GM23338 (cell line): ENCODE data around the gene TST. TPM values are rescaled to one million over a fixed set of nuclear protein-coding genes. Genes with fewer than 3 reads are reported as not detected.

Experiments
- ATAC-seq: fragments of 200-7000 bp; cut with Tn5 transposase; 3 replicates; pipeline ENCODE4 v1.9.1; 2020
- DNase-seq: peaks from one replicate; pipeline ENCODE4 v3.0.0-alpha.2; 2015; ENCODE audit warnings: low spot score
- H2AFZ ChIP-seq: fragments of 200-600 bp; sonication (generic); 2 replicates; pipeline ENCODE4 v1.8.0; 2016; ENCODE audit warnings: antibody characterized with exemption, mild to moderate bottlenecking, moderate library complexity
- H3F3A ChIP-seq: fragments of 200-600 bp; sonication (generic); replicated peaks from 2 replicates; pipeline ENCODE4 v1.8.0; 2017; ENCODE audit warnings: antibody characterized with exemption, mixed run types, low read depth
- H3K27ac ChIP-seq: fragments of 200-600 bp; sonication (generic); 2 replicates; pipeline ENCODE4 v1.6.1; 2016; ENCODE audit warnings: low read depth
- H3K27me3 ChIP-seq: fragments of 200-600 bp; sonication (generic); 2 replicates; pipeline ENCODE4 v1.8.0; 2016; ENCODE audit warnings: mild to moderate bottlenecking, mixed run types, moderate library complexity; ENCODE audit not compliant: insufficient read depth
- H3K36me3 ChIP-seq: fragments of 200-600 bp; sonication (generic); 2 replicates; pipeline ENCODE4 v1.8.0; 2016; ENCODE audit warnings: mild to moderate bottlenecking; ENCODE audit not compliant: insufficient read depth
- H3K4me1 ChIP-seq: fragments of 200-600 bp; sonication (generic); 2 replicates; pipeline ENCODE4 v1.8.0; 2016; ENCODE audit warnings: mild to moderate bottlenecking, moderate library complexity; ENCODE audit not compliant: insufficient read depth
- H3K4me2 ChIP-seq: fragments of 200-600 bp; sonication (generic); 2 replicates; pipeline ENCODE4 v1.7.1; 2017; ENCODE audit warnings: mixed run types
- H3K4me3 ChIP-seq: fragments of 200-600 bp; sonication (generic); 2 replicates; pipeline ENCODE4 v1.6.1; 2016; ENCODE audit warnings: mixed run types
- H3K79me2 ChIP-seq: fragments of 200-600 bp; sonication (generic); replicated peaks from 2 replicates; pipeline ENCODE4 v1.8.0; 2017; ENCODE audit warnings: mild to moderate bottlenecking; ENCODE audit not compliant: insufficient read depth
- H3K9me2 ChIP-seq: fragments of 200-600 bp; sonication (generic); 2 replicates; pipeline ENCODE4 v1.8.0; 2017; ENCODE audit not compliant: insufficient read depth
- H4K20me1 ChIP-seq: fragments of 200-600 bp; sonication (generic); replicated peaks from 2 replicates; pipeline ENCODE4 v1.8.0; 2017; ENCODE audit warnings: mild to moderate bottlenecking; ENCODE audit not compliant: insufficient read depth
- H3K27ac Mint-ChIP-seq: 2 replicates; pipeline ENCODE4 v1.8.0; 2020; ENCODE audit warnings: inconsistent platforms, mild to moderate bottlenecking, moderate library complexity, mixed read lengths
- H3K27me3 Mint-ChIP-seq: 3 replicates; pipeline ENCODE4 v1.8.0; 2022; ENCODE audit warnings: low read depth, mild to moderate bottlenecking, moderate library complexity, mixed read lengths, inconsistent platforms; ENCODE audit not compliant: insufficient read depth, poor library complexity
- H3K36me3 Mint-ChIP-seq: 3 replicates; pipeline ENCODE4 v1.8.0; 2021; ENCODE audit warnings: low read depth, mild to moderate bottlenecking, inconsistent platforms, moderate library complexity, mixed read lengths
- H3K4me1 Mint-ChIP-seq: 3 replicates; pipeline ENCODE4 v1.8.0; 2020; ENCODE audit warnings: mild to moderate bottlenecking, inconsistent platforms, mixed read lengths
- H3K4me3 Mint-ChIP-seq: 3 replicates; pipeline ENCODE4 v1.8.0; 2021; ENCODE audit warnings: moderate library complexity, mild to moderate bottlenecking, inconsistent platforms, mixed read lengths
- H3K9me3 Mint-ChIP-seq: 3 replicates; pipeline ENCODE4 v1.8.0; 2020; ENCODE audit warnings: moderate library complexity, mild to moderate bottlenecking, inconsistent platforms, mixed read lengths
- CREB1 ChIP-seq: fragments of 250-450 bp; sonication (Bioruptor Pico); IDR thresholded peaks from 2 replicates; pipeline ENCODE4 v1.5.0; 2020; ENCODE audit warnings: low read depth, mild to moderate bottlenecking, moderate library complexity
- EZH2 ChIP-seq: fragments of 200-600 bp; sonication (generic); IDR thresholded peaks from one replicate; pipeline ENCODE4 v1.8.0; 2017; ENCODE audit warnings: antibody characterized with exemption, mild to moderate bottlenecking, low read depth; ENCODE audit not compliant: unreplicated experiment
- JUNB ChIP-seq: IDR thresholded peaks from one replicate; pipeline ENCODE4 v1.6.1; 2016; ENCODE audit warnings: antibody characterized with exemption; ENCODE audit not compliant: unreplicated experiment
- NANOG ChIP-seq: IDR thresholded peaks from 2 replicates; pipeline ENCODE4 v1.6.1; 2016; ENCODE audit warnings: antibody characterized with exemption, borderline replicate concordance
- POLR2AphosphoS5 ChIP-seq: IDR thresholded peaks from 2 replicates; pipeline ENCODE4 v1.6.1; 2016; ENCODE audit warnings: antibody characterized with exemption, low read depth
- STAT1 ChIP-seq: IDR thresholded peaks from one replicate; pipeline ENCODE4 v1.6.1; 2016; ENCODE audit warnings: antibody characterized with exemption; ENCODE audit not compliant: unreplicated experiment
- ZNF114 ChIP-seq: fragments of 250-450 bp; sonication (Bioruptor Pico); IDR thresholded peaks from 2 replicates; pipeline ENCODE4 v1.5.0; 2020; ENCODE audit warnings: mild to moderate bottlenecking, moderate library complexity
- ZNF331 ChIP-seq: fragments of 250-450 bp; sonication (Bioruptor Pico); IDR thresholded peaks from 2 replicates; pipeline ENCODE4 v1.5.0; 2020; ENCODE audit warnings: low read depth, mild to moderate bottlenecking, moderate library complexity
- polyA plus RNA-seq: library from polyadenylated mRNA; unstranded; fragments of >200 nt; fragmentation: Nextera tagmentation; extraction: Ambion mirVana; gene quantifications from 2 replicates; pipeline ENCODE4 v1.2.1, GENCODE V29; 2016
- total RNA-seq: library from RNA; depleted of rRNA; stranded (reverse); fragments of >200 nt; shearing (Covaris generic); gene quantifications from 2 replicates; pipeline ENCODE4 v1.2.3, GENCODE V29; 2014
- TF ChIP-seq, protein P1 (sequence below), 2 experiments: fragments of 200-600 bp in 1 of 2; sonication (generic) in 1 of 2; conservative IDR thresholded peaks; 2 replicates each; pipeline versions ENCODE4 v1.5.1 to v1.6.1; 2016 to 2017; ENCODE audit warnings: antibody characterized with exemption in 2 of 2, low read depth in 2 of 2, mild to moderate bottlenecking in 2 of 2, moderate library complexity in 1 of 2
- TF ChIP-seq, protein P2 (sequence below): IDR thresholded peaks from one replicate; pipeline ENCODE4 v1.6.1; 2018; ENCODE audit warnings: antibody characterized with exemption; ENCODE audit not compliant: unreplicated experiment

TST gene
- total and polyA plus RNA-seq, 2 experiments from 2014 or later, result 14.6 to 32.7 TPM

DNA sequence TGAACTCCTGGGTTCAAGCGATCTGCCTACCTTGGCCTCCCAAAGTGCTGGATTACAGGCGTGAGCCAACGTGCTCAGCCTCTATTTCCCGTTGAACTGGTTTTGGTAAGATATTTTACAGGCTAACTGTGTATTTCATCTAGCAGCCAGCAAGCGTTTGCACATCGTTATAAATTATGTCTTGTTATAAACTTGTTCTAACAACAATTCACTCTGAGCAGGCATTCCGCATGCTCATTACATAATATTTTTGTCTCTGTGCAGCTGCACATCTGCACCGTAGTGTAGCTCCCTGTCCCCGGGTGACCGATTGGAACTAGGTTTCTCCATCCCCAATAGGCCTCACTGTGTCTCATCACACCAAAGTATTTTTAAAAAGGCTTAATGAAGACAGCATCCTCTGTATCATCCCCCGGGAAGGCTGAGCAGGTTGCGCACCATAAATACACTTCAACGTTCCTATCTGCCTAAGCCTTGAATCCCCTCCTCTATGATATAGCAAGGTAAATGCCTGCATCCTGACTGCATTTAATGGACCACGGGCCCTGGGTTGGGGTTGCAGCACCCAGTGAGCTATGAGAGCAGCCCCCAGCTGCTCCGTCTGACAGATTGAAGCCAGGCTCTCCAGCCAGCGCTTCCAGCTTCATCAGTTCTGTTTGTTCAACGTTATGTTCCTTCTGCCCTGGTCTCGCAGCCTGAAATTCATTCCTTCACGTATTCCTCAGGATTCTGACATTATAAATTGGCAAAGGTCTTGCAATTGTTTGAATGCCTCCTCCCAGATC lies 47.7 kb downstream of the TST start:
- H3K9me3 Mint-ChIP-seq, result no peaks in the 10 kb centered on the region; the same call in 2 of the 3 replicates
- no peak overlapping the region for H3K27ac Mint-ChIP-seq
- DNase-seq, result no peak
- no peak overlapping the region for H3K4me3 Mint-ChIP-seq
- Histone ChIP-seq H3K4me3 (no peak overlapping the region), H3K4me1 (no peaks in the 10 kb centered on the region), H3K79me2 (no peaks in the 10 kb centered on the region), H3K27ac (no peak overlapping the region), H4K20me1 (no peaks in the 10 kb centered on the region), H3K4me2 (no peak overlapping the region), H3F3A (no peaks in the 10 kb centered on the region), H3K9me2 (no peaks in the 10 kb centered on the region), H3K27me3 (no peaks in the 10 kb centered on the region), H3K36me3 (no peaks in the 10 kb centered on the region), H2AFZ (no peak overlapping the region; the same call in 1 of the 2 replicates)
- H3K36me3 Mint-ChIP-seq, result no peaks in the 10 kb centered on the region
- no peak for ATAC-seq
- H3K27me3 Mint-ChIP-seq, result peaks cover 4% of the 10 kb centered on the region
- H3K4me1 Mint-ChIP-seq, result no peaks in the 10 kb centered on the region
- TF ChIP-seq ZNF114, result no peak

DNA sequence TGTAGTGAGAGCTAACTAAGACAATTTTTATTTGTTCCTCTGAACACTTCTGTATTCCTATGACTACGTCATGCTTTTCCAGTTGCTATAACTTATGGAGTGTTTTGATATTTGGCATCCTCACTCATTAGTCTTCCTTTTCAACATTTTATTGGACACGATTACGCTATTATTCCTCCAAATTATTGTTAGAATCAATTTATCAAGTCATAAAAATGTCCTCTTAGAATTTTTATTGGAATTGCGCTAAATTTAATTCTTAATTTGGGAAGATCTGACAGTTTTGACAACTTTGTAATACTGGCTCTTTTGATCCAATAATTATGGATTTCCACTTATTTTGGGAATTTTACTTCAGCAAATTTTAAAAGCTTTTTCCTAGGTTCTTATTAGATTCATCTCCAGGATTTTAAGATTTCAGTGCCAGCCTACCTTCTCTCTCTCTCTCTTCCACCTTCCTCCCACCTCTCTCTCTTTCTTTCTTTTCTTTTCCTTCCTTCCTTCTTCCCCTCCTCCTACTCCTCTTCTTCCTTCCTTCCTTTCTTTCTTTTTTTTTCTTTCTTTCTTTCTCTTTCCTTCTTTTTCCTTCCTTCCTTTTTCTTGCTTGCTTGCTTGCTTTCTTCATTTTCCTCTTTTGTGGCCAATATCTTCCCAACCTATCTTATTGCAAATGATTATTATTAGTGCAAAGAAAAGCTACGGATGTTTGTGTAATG lies 50.8 kb downstream of the TST start:
- no peaks in the 10 kb centered on the region for H3K79me2 ChIP-seq
- Mint-ChIP-seq H3K36me3 (no peaks in the 10 kb centered on the region), H3K4me1 (peaks cover under 1% of the 10 kb centered on the region), H3K27me3 (peaks cover 2% of the 10 kb centered on the region), H3K27ac (no peak overlapping the region), H3K4me3 (no peak overlapping the region), H3K9me3 (no peaks in the 10 kb centered on the region; the same call in 2 of the 3 replicates)
- H3K27ac ChIP-seq, result no peak overlapping the region
- no peaks in the 10 kb centered on the region for H3F3A ChIP-seq
- H3K4me3 ChIP-seq, result no peak overlapping the region
- no peaks in the 10 kb centered on the region for H4K20me1 ChIP-seq
- no peak overlapping the region for H2AFZ ChIP-seq
- no peaks in the 10 kb centered on the region for H3K27me3 ChIP-seq
- H3K36me3 ChIP-seq, result no peaks in the 10 kb centered on the region
- ATAC-seq, result no peak
- H3K9me2 ChIP-seq, result 0 out of 2 replicates have a peak, but pooled peaks cover 2% of the 10 kb centered on the region
- peaks cover 7% of the 10 kb centered on the region; the same call in 1 of the 2 replicates for H3K4me1 ChIP-seq
- DNase-seq, result no peak
- no peak overlapping the region for H3K4me2 ChIP-seq
- TF ChIP-seq ZNF114 (no peak), CREB1 (no peak), JUNB (no peak), NANOG (no peak), POLR2AphosphoS5 (no peak), EZH2 (no peak), ZNF331 (CRISPR knock-in tag) (no peak), STAT1 (no peak)
- TF ChIP-seq, protein P1, sequence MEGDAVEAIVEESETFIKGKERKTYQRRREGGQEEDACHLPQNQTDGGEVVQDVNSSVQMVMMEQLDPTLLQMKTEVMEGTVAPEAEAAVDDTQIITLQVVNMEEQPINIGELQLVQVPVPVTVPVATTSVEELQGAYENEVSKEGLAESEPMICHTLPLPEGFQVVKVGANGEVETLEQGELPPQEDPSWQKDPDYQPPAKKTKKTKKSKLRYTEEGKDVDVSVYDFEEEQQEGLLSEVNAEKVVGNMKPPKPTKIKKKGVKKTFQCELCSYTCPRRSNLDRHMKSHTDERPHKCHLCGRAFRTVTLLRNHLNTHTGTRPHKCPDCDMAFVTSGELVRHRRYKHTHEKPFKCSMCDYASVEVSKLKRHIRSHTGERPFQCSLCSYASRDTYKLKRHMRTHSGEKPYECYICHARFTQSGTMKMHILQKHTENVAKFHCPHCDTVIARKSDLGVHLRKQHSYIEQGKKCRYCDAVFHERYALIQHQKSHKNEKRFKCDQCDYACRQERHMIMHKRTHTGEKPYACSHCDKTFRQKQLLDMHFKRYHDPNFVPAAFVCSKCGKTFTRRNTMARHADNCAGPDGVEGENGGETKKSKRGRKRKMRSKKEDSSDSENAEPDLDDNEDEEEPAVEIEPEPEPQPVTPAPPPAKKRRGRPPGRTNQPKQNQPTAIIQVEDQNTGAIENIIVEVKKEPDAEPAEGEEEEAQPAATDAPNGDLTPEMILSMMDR (conservative IDR thresholded peaks at IDR 0.05; ENCODE audit: low read depth in 2 of 2), result no peak
- TF ChIP-seq, protein P2, sequence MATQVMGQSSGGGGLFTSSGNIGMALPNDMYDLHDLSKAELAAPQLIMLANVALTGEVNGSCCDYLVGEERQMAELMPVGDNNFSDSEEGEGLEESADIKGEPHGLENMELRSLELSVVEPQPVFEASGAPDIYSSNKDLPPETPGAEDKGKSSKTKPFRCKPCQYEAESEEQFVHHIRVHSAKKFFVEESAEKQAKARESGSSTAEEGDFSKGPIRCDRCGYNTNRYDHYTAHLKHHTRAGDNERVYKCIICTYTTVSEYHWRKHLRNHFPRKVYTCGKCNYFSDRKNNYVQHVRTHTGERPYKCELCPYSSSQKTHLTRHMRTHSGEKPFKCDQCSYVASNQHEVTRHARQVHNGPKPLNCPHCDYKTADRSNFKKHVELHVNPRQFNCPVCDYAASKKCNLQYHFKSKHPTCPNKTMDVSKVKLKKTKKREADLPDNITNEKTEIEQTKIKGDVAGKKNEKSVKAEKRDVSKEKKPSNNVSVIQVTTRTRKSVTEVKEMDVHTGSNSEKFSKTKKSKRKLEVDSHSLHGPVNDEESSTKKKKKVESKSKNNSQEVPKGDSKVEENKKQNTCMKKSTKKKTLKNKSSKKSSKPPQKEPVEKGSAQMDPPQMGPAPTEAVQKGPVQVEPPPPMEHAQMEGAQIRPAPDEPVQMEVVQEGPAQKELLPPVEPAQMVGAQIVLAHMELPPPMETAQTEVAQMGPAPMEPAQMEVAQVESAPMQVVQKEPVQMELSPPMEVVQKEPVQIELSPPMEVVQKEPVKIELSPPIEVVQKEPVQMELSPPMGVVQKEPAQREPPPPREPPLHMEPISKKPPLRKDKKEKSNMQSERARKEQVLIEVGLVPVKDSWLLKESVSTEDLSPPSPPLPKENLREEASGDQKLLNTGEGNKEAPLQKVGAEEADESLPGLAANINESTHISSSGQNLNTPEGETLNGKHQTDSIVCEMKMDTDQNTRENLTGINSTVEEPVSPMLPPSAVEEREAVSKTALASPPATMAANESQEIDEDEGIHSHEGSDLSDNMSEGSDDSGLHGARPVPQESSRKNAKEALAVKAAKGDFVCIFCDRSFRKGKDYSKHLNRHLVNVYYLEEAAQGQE, result no peak
